Neuronal stem cell (in vitro differentiated cells): ENCODE results near the gene SLC17A4.
A peak's percentile ranks its signal among the peaks of the same experiment; 100 is the strongest.

Source experiments
- DNase-seq: peaks from one replicate; pipeline ENCODE4 v3.0.0-alpha.2; 2013; ENCODE audit warnings: low spot score
- H2AFZ ChIP-seq: one replicate; pipeline ENCODE4 v1.6.1; 2013; ENCODE audit warnings: mild to moderate bottlenecking, low read length, inconsistent platforms
- H2AK5ac ChIP-seq: 2 replicates; pipeline ENCODE4 v1.6.1; 2013; ENCODE audit warnings: low read depth, mild to moderate bottlenecking, inconsistent platforms, low read length, moderate library complexity, mixed read lengths
- H2BK120ac ChIP-seq: 2 replicates; pipeline ENCODE4 v1.6.1; 2013; ENCODE audit warnings: low read depth, mild to moderate bottlenecking, inconsistent platforms, low read length, moderate library complexity, mixed read lengths
- H2BK12ac ChIP-seq: one replicate; pipeline ENCODE4 v1.6.1; 2013; ENCODE audit warnings: low read length, inconsistent platforms
- H2BK15ac ChIP-seq: 2 replicates; pipeline ENCODE4 v1.6.1; 2013; ENCODE audit warnings: mild to moderate bottlenecking, low read length, inconsistent platforms, mixed read lengths
- H2BK5ac ChIP-seq: one replicate; pipeline ENCODE4 v1.6.1; 2013; ENCODE audit warnings: inconsistent platforms, mild to moderate bottlenecking, low read length, moderate library complexity
- H3K14ac ChIP-seq: one replicate; pipeline ENCODE4 v1.6.1; 2013; ENCODE audit warnings: low read length, inconsistent platforms
- H3K18ac ChIP-seq: 2 replicates; pipeline ENCODE4 v1.6.1; 2013; ENCODE audit warnings: low read length, inconsistent platforms
- H3K23ac ChIP-seq: 2 replicates; pipeline ENCODE4 v1.6.1; 2013; ENCODE audit warnings: low read depth, mild to moderate bottlenecking, mixed read lengths, low read length, inconsistent platforms; ENCODE audit not compliant: poor library complexity
- H3K27ac ChIP-seq: replicated peaks from 3 replicates; pipeline ENCODE4 v1.5.1; 2013; ENCODE audit warnings: low read length, inconsistent platforms
- H3K27me3 ChIP-seq, 3 experiments: 2 replicates each; pipeline ENCODE4 v1.6.1; 2013; ENCODE audit warnings: low read length in 3 of 3, mild to moderate bottlenecking in 2 of 3, inconsistent platforms in 1 of 3, low read depth in 1 of 3, mixed read lengths in 1 of 3, moderate library complexity in 1 of 3; ENCODE audit not compliant: control insufficient read depth in 3 of 3, insufficient read depth in 3 of 3
- H3K36me3 ChIP-seq, 2 donors: replicated peaks in 1 of 2; 2 replicates each; pipeline ENCODE4 v1.6.1; 2013; ENCODE audit warnings: low read length in 2 of 2; ENCODE audit not compliant: control insufficient read depth in 2 of 2, insufficient read depth in 2 of 2
- H3K4ac ChIP-seq: 2 replicates; pipeline ENCODE4 v1.6.1; 2013; ENCODE audit warnings: inconsistent platforms, mild to moderate bottlenecking, low read length, moderate library complexity
- H3K4me1 ChIP-seq, 2 donors: 1 replicate in 1 of 2; 2 replicates in 1 of 2; pipeline ENCODE4 v1.6.1; 2013; ENCODE audit warnings: low read length in 2 of 2, low read depth in 1 of 2; ENCODE audit not compliant: control insufficient read depth in 2 of 2, insufficient read depth in 1 of 2
- H3K4me2 ChIP-seq: one replicate; pipeline ENCODE4 v1.6.1; 2013; ENCODE audit warnings: mild to moderate bottlenecking, low read length, inconsistent platforms; ENCODE audit not compliant: insufficient read depth, poor library complexity, severe bottlenecking
- H3K4me3 ChIP-seq, 2 donors: 2 replicates each; pipeline ENCODE4 v1.5.1; 2013; ENCODE audit warnings: low read length in 2 of 2, mild to moderate bottlenecking in 2 of 2, inconsistent platforms in 1 of 2, moderate library complexity in 1 of 2
- H3K79me1 ChIP-seq: one replicate; pipeline ENCODE4 v1.6.1; 2013; ENCODE audit warnings: low read depth, mild to moderate bottlenecking, inconsistent platforms, low read length, moderate library complexity
- H3K9ac ChIP-seq: one replicate; pipeline ENCODE4 v1.6.1; 2013; ENCODE audit warnings: mild to moderate bottlenecking, low read depth, low read length, inconsistent platforms; ENCODE audit not compliant: poor library complexity
- H3K9me3 ChIP-seq, 2 donors: replicated peaks in 1 of 2; 2 replicates each; pipeline versions ENCODE3 to v1.6.1; 2013; ENCODE audit warnings: low read length in 2 of 2, mild to moderate bottlenecking in 2 of 2, inconsistent platforms in 1 of 2, low read depth in 1 of 2, mixed read lengths in 1 of 2, moderate library complexity in 1 of 2; ENCODE audit not compliant: control insufficient read depth in 2 of 2, insufficient read depth in 1 of 2
- H4K8ac ChIP-seq: one replicate; pipeline ENCODE4 v1.6.1; 2013; ENCODE audit warnings: low read depth, mild to moderate bottlenecking, inconsistent platforms, low read length, moderate library complexity
- H4K91ac ChIP-seq: one replicate; pipeline ENCODE4 v1.6.1; 2013; ENCODE audit warnings: low read length, low read depth, mild to moderate bottlenecking, inconsistent platforms; ENCODE audit not compliant: poor library complexity
- WGBS, 2 donors: extraction: QIAGEN DNeasy Blood & Tissue Kit; methylation state at CpG; one replicate each; pipeline ENCODE4 v1.1.7; 2013; ENCODE audit warnings: missing lambda C conversion rate in 2 of 2, mixed read lengths in 1 of 2; ENCODE audit not compliant: insufficient read length in 2 of 2, insufficient replicate concordance in 1 of 2; ENCODE audit errors: extremely low coverage in 2 of 2; 5-methylcytosine and 5-hydroxymethylcytosine counted together

The SLC17A4 gene

GRCh38 chr6:25781134-25781533 lies 26.6 kb downstream of the SLC17A4 start:
- Histone ChIP-seq H4K91ac (no peak overlapping the region), H3K4me3 (no peak overlapping the region), H2BK5ac (no peak overlapping the region), H2BK15ac (no peak overlapping the region), H2AK5ac (no peak overlapping the region), H3K27me3 (peaks cover 0 to 2% (median 0%) of the 10 kb centered on the region in 3 experiments), H3K23ac (no peak overlapping the region), H3K9me3 (no peaks in the 10 kb centered on the region), H4K8ac (no peak overlapping the region), H3K36me3 (no peaks in the 10 kb centered on the region), H2BK12ac (no peak overlapping the region), H3K4me2 (no peak overlapping the region), H3K27ac (no peak overlapping the region), H3K18ac (no peak overlapping the region), H2AFZ (no peak overlapping the region), H3K4me1 (peaks cover 0 to 1% of the 10 kb centered on the region in 2 donors), H3K14ac (no peak overlapping the region), H2BK120ac (no peak overlapping the region), H3K79me1 (no peaks in the 10 kb centered on the region), H3K9ac (no peak overlapping the region), H3K4ac (no peak overlapping the region)
- no CpG with 5 or more reads among the region's 1 CpG for WGBS, 2 donors
- no peak for DNase-seq

DNA sequence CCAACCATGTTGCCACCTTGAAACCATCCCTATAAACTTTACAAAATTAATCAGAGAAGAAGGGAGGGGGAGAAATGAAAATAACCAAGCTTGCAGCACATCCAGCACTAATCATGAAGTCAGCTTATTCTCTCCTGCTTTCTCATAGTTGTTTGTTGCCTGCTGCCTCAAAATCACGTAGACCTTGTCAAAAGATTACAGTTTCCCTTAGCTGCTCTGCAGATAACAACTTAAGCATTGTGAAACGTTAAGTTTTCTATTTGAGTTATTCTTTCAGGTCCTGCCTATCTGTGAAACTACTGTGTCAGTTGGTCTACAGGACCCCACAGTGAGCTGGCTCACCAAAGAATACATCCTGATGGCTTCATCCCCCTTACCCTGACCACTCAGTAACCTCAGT lies 32.9 kb downstream of the SLC17A4 start:
- Histone ChIP-seq H2BK120ac (no peak overlapping the region), H2AFZ (no peak overlapping the region), H2BK15ac (no peak overlapping the region), H3K27ac (no peak overlapping the region), H3K4me1 (no peaks in the 10 kb centered on the region), H3K9me3 (peaks cover 0 to 2% of the 10 kb centered on the region in 2 donors), H2BK5ac (no peak overlapping the region), H3K14ac (no peak overlapping the region), H4K8ac (no peak overlapping the region), H3K18ac (no peak overlapping the region), H3K4me3 (no peak overlapping the region), H3K23ac (no peak overlapping the region), H3K9ac (no peak overlapping the region), H2AK5ac (no peak overlapping the region), H3K27me3 (no peaks in the 10 kb centered on the region), H2BK12ac (no peak overlapping the region), H4K91ac (no peak overlapping the region), H3K36me3 (no peaks in the 10 kb centered on the region), H3K4me2 (no peak overlapping the region), H3K79me1 (no peaks in the 10 kb centered on the region), H3K4ac (no peak overlapping the region)
- no CpG with 5 or more reads among the region's 2 CpGs for WGBS, 2 donors
- no peak for DNase-seq

DNA sequence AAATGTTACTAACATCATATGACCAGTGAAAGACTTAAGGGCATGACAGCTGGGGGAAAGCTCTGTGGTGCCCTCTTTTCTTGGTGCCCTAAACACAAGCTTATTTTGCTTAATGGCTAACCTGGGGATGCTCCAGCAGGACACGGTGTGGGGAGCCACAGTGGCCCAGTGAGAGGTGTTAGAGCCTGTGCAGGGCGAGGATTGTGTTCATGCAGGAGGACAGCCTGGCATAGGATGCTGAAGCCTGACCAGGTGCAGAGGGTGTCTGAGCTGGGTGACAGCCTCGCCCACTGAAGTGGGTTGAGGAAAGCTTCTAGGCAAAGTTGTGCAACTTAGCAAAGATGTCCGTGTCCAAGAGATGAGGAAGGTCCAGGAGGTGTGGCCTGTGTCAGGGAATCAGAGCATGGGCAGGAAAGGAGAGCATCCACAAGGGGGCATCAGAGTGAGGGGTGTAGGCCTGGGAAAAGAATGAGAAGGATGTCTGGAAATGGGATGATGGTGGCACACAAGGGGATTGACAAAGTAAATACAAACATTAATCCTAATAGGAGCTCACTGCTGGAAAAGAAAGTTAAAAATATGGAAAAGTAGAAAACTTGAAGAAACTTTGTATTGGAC lies 33.9 kb downstream of the SLC17A4 start:
- WGBS, 2 donors, result no CpG with 5 or more reads among the region's 4 CpGs
- no peak overlapping the region for H3K27ac ChIP-seq
- H3K4me2 ChIP-seq, result no peak overlapping the region

GRCh38 chr6:25789475-25789874 lies 34.9 kb downstream of the SLC17A4 start:
- H3K4me2 ChIP-seq, result no peak overlapping the region
- H3K4me3 ChIP-seq, result no peak overlapping the region
- WGBS, 2 donors, result no CpG with 5 or more reads among the region's 2 CpGs
- H3K9me3 ChIP-seq, result peaks cover 0 to 2% of the 10 kb centered on the region in 2 donors
- H4K8ac ChIP-seq, result no peak overlapping the region
- no peak overlapping the region for H3K27ac ChIP-seq
- H2BK5ac ChIP-seq, result no peak overlapping the region
- H3K14ac ChIP-seq, result no peak overlapping the region
- H4K91ac ChIP-seq, result no peak overlapping the region
- no peak overlapping the region for H3K4ac ChIP-seq
- no peak for DNase-seq
- H3K36me3 ChIP-seq, result no peaks in the 10 kb centered on the region
- no peak overlapping the region for H2BK120ac ChIP-seq
- no peaks in the 10 kb centered on the region for H3K79me1 ChIP-seq
- no peak overlapping the region for H2BK12ac ChIP-seq
- no peak overlapping the region for H2AK5ac ChIP-seq
- no peak overlapping the region for H2BK15ac ChIP-seq
- H3K18ac ChIP-seq, result no peak overlapping the region
- H3K4me1 ChIP-seq, result no peaks in the 10 kb centered on the region
- no peak overlapping the region for H2AFZ ChIP-seq
- H3K23ac ChIP-seq, result no peak overlapping the region
- no peak overlapping the region for H3K9ac ChIP-seq
- no peaks in the 10 kb centered on the region for H3K27me3 ChIP-seq

More for the DNA sequence above, 33.9 kb downstream of the SLC17A4 start:
- no peak overlapping the region for H3K18ac ChIP-seq
- no peak overlapping the region for H2BK5ac ChIP-seq
- H2AK5ac ChIP-seq, result no peak overlapping the region
- H3K4me3 ChIP-seq, result peak overlapping the region in 1 of 2 donors; percentile 46
- no peak overlapping the region for H2BK15ac ChIP-seq
- no peak overlapping the region for H3K14ac ChIP-seq
- H3K4ac ChIP-seq, result no peak overlapping the region
- no peak overlapping the region for H4K91ac ChIP-seq
- H3K4me1 ChIP-seq, result no peaks in the 10 kb centered on the region
- H2AFZ ChIP-seq, result no peak overlapping the region
- H3K9ac ChIP-seq, result peak overlapping the region; percentile 73
- H3K23ac ChIP-seq, result peak overlapping the region; percentile 38
- peaks cover 0 to 2% of the 10 kb centered on the region in 2 donors for H3K9me3 ChIP-seq
- H2BK12ac ChIP-seq, result no peak overlapping the region
- H3K36me3 ChIP-seq, result no peaks in the 10 kb centered on the region
- no peak overlapping the region for H4K8ac ChIP-seq
- H3K27me3 ChIP-seq, result no peaks in the 10 kb centered on the region
- no peak for DNase-seq
- H3K79me1 ChIP-seq, result no peaks in the 10 kb centered on the region
- no peak overlapping the region for H2BK120ac ChIP-seq
